SU-DHL-6 (cell line): ENCODE data around the gene NFKBIA.

Source experiments
- H2AFZ ChIP-seq: fragments of 200-600 bp; sonication (generic); 2 replicates; pipeline ENCODE4 v1.6.1; 2014; ENCODE audit warnings: low read depth, mild to moderate bottlenecking, moderate library complexity, mixed read lengths, antibody characterized with exemption, low read length; ENCODE audit not compliant: severe bottlenecking
- H3F3A ChIP-seq: fragments of 200-600 bp; shearing (Covaris generic); 2 replicates; pipeline ENCODE4 v1.6.0; 2016; ENCODE audit warnings: antibody characterized with exemption, mild to moderate bottlenecking; ENCODE audit not compliant: insufficient read depth
- H3K27ac ChIP-seq: fragments of 200-600 bp; sonication (generic); 2 replicates; pipeline ENCODE4 v1.5.1; 2016; ENCODE audit warnings: low read depth, mild to moderate bottlenecking, low read length, moderate library complexity, mixed read lengths
- H3K27me3 ChIP-seq: fragments of 200-600 bp; sonication (generic), shearing (Covaris generic); 2 replicates; pipeline ENCODE4 v1.6.0; 2014; ENCODE audit warnings: mild to moderate bottlenecking, low read length
- H3K36me3 ChIP-seq: fragments of 200-600 bp; sonication (generic); 2 replicates; pipeline ENCODE4 v1.6.1; 2014; ENCODE audit warnings: mild to moderate bottlenecking, low read length, mixed read lengths
- H3K4me2 ChIP-seq: fragments of 300-600, 200-600 bp; shearing (Covaris generic), sonication (generic); 2 replicates; pipeline ENCODE4 v1.6.0; 2014; ENCODE audit warnings: low read length, low read depth, mild to moderate bottlenecking; ENCODE audit not compliant: poor library complexity, severe bottlenecking
- H3K4me3 ChIP-seq: fragments of 200-600 bp; sonication (generic); 2 replicates; pipeline ENCODE4 v1.5.1; 2014; ENCODE audit warnings: antibody characterized with exemption, low read length, mild to moderate bottlenecking, mixed read lengths; ENCODE audit not compliant: insufficient read depth, poor library complexity, severe bottlenecking
- H3K79me2 ChIP-seq: fragments of 200-600 bp; sonication (generic); 2 replicates; pipeline ENCODE4 v1.6.1; 2014; ENCODE audit warnings: mild to moderate bottlenecking, low read length, moderate library complexity; ENCODE audit not compliant: insufficient read depth
- H3K9ac ChIP-seq: fragments of 200-600 bp; sonication (generic); 2 replicates; pipeline ENCODE4 v1.7.0; 2014; ENCODE audit warnings: mild to moderate bottlenecking, low read length
- H3K9me2 ChIP-seq: fragments of 200-600 bp; sonication (generic); replicated peaks from 2 replicates; pipeline ENCODE4 v1.6.1; 2014; ENCODE audit warnings: low read length; ENCODE audit not compliant: insufficient read depth
- H3K9me3 ChIP-seq: fragments of 200-600 bp; sonication (generic); 2 replicates; pipeline ENCODE4 v1.6.1; 2014; ENCODE audit warnings: low read length, mixed read lengths; ENCODE audit not compliant: insufficient read depth
- H4K20me1 ChIP-seq: fragments of 200-600 bp; sonication (generic); 2 replicates; pipeline ENCODE4 v1.6.1; 2014; ENCODE audit warnings: low read depth, mild to moderate bottlenecking, antibody characterized with exemption, low read length, moderate library complexity, mixed read lengths
- EZH2phosphoT487 ChIP-seq: fragments of 200-600 bp; sonication (generic), shearing (Covaris generic); conservative IDR thresholded peaks from 2 replicates; pipeline ENCODE4 v1.6.1; 2018; ENCODE audit warnings: mild to moderate bottlenecking, antibody characterized with exemption, low read length, moderate library complexity, mixed read lengths
- TF ChIP-seq, protein P1 (sequence below): fragments of 200-600 bp; sonication (generic); IDR thresholded peaks from one replicate; pipeline ENCODE4 v1.5.1; 2017; ENCODE audit warnings: antibody characterized with exemption, mild to moderate bottlenecking, low read length, moderate library complexity; ENCODE audit not compliant: insufficient read depth, poor library complexity, severe bottlenecking

The NFKBIA gene

DNA sequence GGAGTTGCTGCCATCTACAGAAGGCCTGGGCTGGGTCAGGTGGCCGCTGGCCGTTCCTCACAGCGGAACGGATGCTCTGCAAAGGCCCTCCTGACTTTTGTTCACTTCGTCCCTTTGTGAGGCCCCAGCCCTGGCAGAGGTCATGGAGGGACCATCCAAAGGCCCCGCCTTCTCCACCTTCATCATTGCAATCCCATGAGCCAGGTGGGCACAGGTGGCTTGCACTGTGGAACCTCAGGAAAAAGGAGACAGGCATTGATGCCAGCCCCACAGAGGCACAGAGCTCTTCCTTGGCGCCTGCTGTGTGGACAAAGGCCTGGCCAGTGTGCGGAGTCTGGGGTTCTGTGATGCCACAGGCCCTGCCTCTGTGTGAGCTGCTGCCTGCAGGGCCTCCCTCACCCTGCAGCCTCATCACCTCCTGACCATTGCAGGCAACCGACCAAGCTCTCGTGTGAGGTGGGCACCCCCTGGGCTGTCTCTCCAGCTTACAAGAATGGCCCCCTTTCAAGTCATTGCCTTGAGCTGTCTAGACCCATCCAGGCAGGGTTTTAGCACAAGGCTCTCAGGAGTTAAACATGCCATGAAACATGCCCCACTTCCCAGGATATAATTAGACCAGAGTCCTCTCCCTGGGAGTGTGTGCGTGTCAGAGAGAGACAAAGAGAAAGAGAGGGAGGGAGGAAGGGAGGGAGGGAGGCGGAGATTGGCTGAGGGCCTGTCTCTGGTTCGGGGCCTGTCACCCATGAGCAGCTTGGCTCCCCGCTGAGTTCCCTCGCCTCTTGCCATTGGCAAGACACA is 19.3 kb downstream of the NFKBIA start:
- Histone ChIP-seq H4K20me1 (no peaks in the 10 kb centered on the region), H3K9me2 (no peaks in the 10 kb centered on the region), H3K4me3 (no peak overlapping the region), H3K4me2 (no peak overlapping the region), H3K9me3 (no peaks in the 10 kb centered on the region), H3K27me3 (no peaks in the 10 kb centered on the region), H3F3A (no peaks in the 10 kb centered on the region), H3K36me3 (no peaks in the 10 kb centered on the region), H3K9ac (no peak overlapping the region), H2AFZ (no peak overlapping the region), H3K27ac (no peak overlapping the region), H3K79me2 (no peaks in the 10 kb centered on the region)
- no peak for TF ChIP-seq EZH2phosphoT487
- TF ChIP-seq, protein P1, sequence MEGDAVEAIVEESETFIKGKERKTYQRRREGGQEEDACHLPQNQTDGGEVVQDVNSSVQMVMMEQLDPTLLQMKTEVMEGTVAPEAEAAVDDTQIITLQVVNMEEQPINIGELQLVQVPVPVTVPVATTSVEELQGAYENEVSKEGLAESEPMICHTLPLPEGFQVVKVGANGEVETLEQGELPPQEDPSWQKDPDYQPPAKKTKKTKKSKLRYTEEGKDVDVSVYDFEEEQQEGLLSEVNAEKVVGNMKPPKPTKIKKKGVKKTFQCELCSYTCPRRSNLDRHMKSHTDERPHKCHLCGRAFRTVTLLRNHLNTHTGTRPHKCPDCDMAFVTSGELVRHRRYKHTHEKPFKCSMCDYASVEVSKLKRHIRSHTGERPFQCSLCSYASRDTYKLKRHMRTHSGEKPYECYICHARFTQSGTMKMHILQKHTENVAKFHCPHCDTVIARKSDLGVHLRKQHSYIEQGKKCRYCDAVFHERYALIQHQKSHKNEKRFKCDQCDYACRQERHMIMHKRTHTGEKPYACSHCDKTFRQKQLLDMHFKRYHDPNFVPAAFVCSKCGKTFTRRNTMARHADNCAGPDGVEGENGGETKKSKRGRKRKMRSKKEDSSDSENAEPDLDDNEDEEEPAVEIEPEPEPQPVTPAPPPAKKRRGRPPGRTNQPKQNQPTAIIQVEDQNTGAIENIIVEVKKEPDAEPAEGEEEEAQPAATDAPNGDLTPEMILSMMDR, result no peak

DNA sequence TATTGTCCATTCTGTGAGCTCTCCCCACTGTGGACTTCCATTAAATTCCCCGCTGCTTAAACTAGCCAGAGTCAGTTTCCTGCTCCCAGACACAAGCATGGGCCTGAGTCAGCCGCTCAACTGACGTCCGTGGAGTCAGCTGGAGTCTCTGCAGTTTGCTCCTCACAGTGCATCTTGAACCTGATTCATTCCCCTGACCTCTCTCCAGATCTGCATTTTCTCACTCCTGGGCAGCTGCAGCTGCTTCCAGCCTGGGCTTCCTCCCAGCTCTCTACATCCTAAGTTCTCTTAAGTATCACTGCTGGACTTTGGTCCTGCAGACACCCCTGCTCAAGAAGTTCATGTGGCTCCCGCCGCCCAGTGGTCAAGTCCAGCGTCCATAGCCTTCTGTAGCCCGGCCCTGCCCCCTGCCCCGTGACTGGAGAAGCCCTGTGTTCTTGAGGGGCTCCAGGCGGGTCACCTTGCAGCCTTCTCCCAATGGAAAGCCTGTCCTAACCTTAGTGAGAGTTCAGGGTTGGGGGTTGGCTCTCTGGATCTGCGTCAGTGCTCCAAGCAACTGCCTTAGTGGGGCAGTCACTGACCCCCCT is 20.0 kb downstream of the NFKBIA start:
- TF ChIP-seq, protein P1, result no peak
- no peak for TF ChIP-seq EZH2phosphoT487

DNA sequence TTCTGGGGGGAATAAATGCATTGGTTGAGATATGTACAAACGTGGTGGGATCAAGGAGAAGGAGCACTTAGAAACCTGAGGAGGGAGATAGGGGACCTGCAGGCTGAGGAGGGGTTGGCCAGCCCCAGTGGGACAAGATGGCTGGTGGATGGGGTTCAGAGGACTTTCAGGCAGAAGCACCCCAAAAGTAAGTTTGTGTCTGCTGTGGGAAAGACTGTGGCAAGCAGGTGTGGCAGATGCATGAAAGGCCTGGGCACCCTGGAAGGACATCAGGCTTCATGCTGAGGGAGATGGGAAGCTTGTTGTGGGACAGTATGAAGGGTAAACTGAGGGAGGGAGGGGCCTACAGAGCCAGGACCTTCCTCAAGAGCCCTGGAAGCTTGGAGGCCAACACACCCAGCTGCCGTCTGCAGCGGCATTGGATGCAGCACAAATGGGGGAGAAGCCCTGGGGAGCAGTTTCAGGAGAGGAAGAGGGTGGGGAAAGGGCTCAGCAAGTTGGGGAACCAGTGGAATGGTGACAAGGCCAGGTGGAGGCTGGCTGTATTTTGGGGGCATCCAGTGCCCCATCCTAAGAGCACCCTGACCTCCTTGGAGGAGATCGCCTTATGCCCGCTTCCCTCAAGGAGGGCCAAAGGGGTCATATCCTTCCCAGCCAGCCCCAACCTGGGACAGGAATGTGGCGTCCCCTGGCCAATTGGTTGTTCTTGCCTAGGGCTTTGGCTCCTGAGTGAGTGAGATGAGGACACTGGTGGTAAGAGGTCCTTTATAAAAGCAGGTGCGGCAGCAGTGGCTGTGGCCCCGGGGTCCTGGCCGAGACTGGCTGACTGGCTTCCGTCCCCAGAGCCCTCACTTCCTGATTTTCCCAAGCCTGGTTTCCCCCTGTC is 20.7 kb downstream of the NFKBIA start:
- H4K20me1 ChIP-seq, result no peaks in the 10 kb centered on the region
- no peak for TF ChIP-seq EZH2phosphoT487
- TF ChIP-seq, protein P1, result no peak
- H3K9me3 ChIP-seq, result no peaks in the 10 kb centered on the region
- no peak overlapping the region for H3K4me2 ChIP-seq
- H3K79me2 ChIP-seq, result no peaks in the 10 kb centered on the region
- H3K9ac ChIP-seq, result no peak overlapping the region
- no peaks in the 10 kb centered on the region for H3K36me3 ChIP-seq
- no peaks in the 10 kb centered on the region for H3K27me3 ChIP-seq
- H3K4me3 ChIP-seq, result no peak overlapping the region
- no peaks in the 10 kb centered on the region for H3K9me2 ChIP-seq
- no peaks in the 10 kb centered on the region for H3F3A ChIP-seq
- H3K27ac ChIP-seq, result no peak overlapping the region
- no peak overlapping the region for H2AFZ ChIP-seq

More for the DNA sequence above, 20.0 kb downstream of the NFKBIA start:
- H3K4me3 ChIP-seq, result no peak overlapping the region
- H2AFZ ChIP-seq, result no peak overlapping the region
- H4K20me1 ChIP-seq, result no peaks in the 10 kb centered on the region
- no peak overlapping the region for H3K9ac ChIP-seq
- no peaks in the 10 kb centered on the region for H3F3A ChIP-seq
- H3K79me2 ChIP-seq, result no peaks in the 10 kb centered on the region
- no peaks in the 10 kb centered on the region for H3K9me3 ChIP-seq
- no peaks in the 10 kb centered on the region for H3K9me2 ChIP-seq
- H3K27me3 ChIP-seq, result no peaks in the 10 kb centered on the region
- no peak overlapping the region for H3K27ac ChIP-seq
- H3K36me3 ChIP-seq, result no peaks in the 10 kb centered on the region
- H3K4me2 ChIP-seq, result no peak overlapping the region
